ENCODE data around the gene ORC5.
"Not testable (repeated sequence)": the region's sequence is repeated elsewhere in the genome, so short reads cannot be mapped to it uniquely, and the experiment has no call there.

Gene ORC5
- long read RNA-seq, donor 1, transcript ORC5-201 (14 exons, 1,958 nt) = major isoform, 6 of 6 reads
- long read RNA-seq, donor 1, partial matches to known transcripts = 0 of 6 reads
- long read RNA-seq, donor 1, other reads (novel, unspliced or antisense) = 0 of 6 reads
- long read RNA-seq, donor 2, transcript ORC5-201 (14 exons, 1,958 nt) = major isoform, 10 of 13 reads
- long read RNA-seq, donor 2, partial matches to known transcripts = 0 of 13 reads
- long read RNA-seq, donor 2, other reads (novel, unspliced or antisense) = 0 of 13 reads
- long read RNA-seq, donor 3, partial matches to known transcripts = 0 of 2 reads
- long read RNA-seq, donor 3, other reads (novel, unspliced or antisense) = 0 of 2 reads
- long read RNA-seq, donor 4, partial matches to known transcripts = 0 of 1 reads
- long read RNA-seq, donor 4, other reads (novel, unspliced or antisense) = 0 of 1 reads
- long read RNA-seq, donor 5, transcript ORC5-201 (14 exons, 1,958 nt) = major isoform, 11 of 11 reads
- long read RNA-seq, donor 5, partial matches to known transcripts = 0 of 11 reads
- long read RNA-seq, donor 5, other reads (novel, unspliced or antisense) = 0 of 11 reads
- long read RNA-seq, donor 6, transcript ORC5-201 (14 exons, 1,958 nt) = major isoform, 9 of 9 reads
- long read RNA-seq, donor 6, partial matches to known transcripts = 0 of 9 reads
- long read RNA-seq, donor 6, other reads (novel, unspliced or antisense) = 0 of 9 reads
- long read RNA-seq, donor 7, transcript ORC5-201 (14 exons, 1,958 nt) = major isoform, 7 of 10 reads
- long read RNA-seq, donor 7, partial matches to known transcripts = 0 of 10 reads
- long read RNA-seq, donor 7, other reads (novel, unspliced or antisense) = 0 of 10 reads
- long read RNA-seq, donor 8, transcript ORC5-201 (14 exons, 1,958 nt) = major isoform, 6 of 6 reads
- long read RNA-seq, donor 8, partial matches to known transcripts = 0 of 6 reads
- long read RNA-seq, donor 8, other reads (novel, unspliced or antisense) = 0 of 6 reads

DNA sequence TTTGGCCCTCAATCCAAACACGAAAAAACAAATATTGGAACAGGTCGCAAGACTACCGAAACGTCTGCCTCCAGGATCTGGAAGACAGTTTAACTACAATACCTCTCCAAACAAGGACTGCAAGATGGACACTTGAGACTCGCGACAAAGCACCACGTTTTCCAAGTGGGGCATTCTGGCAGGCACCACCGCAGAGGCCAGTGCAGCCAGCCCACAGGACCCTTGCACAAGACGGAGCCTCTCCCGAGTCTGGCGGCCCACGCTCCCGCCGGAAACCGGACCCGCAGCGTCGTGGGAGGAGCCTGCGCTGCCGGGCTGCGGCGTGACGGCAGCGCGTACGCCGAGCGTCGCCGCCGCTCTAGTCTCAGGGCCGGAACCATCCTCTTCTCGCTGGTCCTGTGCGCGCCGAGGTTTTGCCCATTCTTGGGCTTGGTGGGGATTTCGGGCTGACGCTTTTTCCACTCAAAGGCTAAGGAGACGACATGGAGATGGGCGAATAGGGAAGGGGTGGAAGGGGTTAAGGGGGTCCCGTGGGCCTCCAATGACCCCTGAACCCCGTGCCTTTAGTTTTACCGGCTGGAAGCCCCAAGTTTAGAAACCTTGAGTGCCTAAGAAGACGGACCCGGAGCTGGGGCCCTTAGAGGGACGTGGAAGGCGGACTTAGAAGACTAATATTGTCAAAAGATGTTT is at the start of gene ORC5:
ORC5 (minus strand) TSS at position 283 of the 690 bp plus-strand sequence; CDS start at position 174, 109 bp downstream.
- peak; percentile 84 for DNase-seq

DNA sequence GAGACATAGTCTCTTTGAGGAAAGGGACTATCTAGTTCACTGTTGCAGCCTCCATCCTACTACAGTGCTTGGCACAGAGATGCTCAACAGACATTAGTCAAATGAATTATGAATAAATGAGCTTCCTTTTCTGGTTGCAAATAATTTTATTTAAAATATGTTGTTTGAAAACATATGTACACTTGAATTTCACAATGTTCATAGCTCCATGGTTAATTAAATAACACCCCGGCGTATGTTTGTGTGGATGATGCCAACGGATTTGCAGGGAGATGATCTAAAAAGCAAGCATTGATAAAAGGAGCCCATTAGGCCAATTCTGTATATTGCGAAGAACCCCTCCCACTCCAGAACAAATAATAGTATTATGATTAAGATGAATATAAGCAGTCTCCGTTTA is 47.8 kb upstream of the ORC5 start:
- no peak for DNase-seq

DNA sequence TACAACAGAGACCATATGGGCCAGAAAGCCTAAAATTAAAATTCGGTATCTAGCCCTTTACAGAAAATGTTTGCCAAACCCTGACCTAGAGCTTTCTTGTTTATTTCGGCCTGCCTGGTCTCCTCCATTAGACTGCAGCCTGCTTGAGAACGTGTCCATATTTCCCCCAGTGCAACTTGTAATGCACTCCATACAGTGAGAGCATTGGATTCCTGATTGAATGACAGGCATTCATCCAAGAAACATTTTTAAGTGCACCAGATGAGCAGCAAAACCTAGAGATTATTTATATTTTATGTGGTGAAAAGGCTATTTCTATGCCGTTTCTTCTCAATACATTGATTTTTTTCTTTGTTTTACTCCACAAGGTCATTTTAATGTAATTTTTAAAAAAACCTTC is 47.4 kb upstream of the ORC5 start:
- DNase-seq = no peak

DNA sequence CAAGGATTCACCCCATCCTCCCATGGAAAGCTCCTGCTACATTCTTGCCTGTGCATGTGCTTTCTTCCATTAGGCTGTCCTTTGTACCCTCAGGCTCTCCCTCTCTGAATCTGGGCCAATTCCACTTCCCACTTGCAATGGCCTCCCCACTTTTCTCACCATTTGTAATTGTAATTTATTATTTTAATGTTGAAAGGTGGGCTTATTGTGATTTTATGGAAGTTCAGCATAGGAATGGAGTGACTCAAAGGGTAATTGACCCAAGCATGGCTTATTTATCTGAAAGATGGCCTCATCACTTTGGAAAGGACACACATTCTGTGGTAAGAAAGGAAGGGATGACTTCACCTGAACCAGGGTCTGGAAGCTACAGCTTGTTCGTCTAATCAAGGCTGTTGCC is 46.9 kb upstream of the ORC5 start:
- no peak for DNase-seq

DNA sequence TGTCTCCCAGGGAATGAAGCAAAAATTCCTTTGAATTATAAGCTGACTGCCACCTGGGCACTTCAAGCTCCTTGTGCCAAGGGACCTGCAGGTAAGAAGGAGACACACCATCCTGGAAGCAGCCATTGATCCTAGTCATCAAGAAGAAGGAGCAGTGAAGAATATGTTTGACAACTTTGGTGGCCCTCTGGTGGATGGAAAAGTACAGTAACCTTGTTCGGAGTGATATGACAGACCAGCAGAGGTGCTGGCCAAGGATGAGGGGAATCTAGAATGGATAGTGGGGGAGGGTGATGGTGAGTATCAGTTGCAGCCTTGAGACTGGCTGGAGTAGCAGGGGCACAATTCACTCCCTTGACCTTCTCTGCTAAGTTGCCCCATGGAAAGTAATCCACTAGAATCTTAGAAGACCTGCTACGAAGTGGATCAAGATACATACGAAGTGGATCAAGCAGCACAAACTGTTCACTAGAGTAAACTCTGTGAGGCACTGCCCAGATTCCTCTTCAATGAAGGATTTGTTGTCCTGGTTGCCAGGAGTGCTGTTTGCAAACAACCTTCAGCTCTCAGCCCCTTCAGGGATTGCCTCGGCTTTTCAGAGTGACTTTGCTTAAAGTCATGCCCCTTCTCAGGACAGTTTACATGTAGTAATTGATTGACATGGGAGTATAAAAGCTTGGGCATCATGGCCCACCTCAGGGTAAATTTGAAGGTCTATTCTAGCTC is 44.8 kb upstream of the ORC5 start:
- DNase-seq = no peak

DNA sequence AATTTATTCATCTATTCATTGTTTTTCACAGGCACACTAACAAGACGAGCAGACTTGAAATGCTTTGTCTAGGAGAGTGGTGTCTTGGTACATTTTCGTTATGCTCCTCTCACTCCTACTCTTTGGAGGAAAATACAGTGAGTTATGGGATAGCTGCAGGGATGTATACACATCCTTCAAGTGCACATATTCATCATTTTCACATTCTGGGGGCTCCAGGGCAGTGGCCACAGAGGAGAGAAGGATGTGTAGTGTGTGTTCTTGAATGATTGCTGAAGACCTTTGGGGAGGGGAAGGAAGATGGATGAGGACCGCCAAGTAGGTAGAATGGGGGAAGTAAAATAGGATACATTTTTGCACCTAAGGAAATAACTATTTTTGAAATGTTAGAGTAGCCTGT is 34.8 kb upstream of the ORC5 start:
- no peak for DNase-seq

DNA sequence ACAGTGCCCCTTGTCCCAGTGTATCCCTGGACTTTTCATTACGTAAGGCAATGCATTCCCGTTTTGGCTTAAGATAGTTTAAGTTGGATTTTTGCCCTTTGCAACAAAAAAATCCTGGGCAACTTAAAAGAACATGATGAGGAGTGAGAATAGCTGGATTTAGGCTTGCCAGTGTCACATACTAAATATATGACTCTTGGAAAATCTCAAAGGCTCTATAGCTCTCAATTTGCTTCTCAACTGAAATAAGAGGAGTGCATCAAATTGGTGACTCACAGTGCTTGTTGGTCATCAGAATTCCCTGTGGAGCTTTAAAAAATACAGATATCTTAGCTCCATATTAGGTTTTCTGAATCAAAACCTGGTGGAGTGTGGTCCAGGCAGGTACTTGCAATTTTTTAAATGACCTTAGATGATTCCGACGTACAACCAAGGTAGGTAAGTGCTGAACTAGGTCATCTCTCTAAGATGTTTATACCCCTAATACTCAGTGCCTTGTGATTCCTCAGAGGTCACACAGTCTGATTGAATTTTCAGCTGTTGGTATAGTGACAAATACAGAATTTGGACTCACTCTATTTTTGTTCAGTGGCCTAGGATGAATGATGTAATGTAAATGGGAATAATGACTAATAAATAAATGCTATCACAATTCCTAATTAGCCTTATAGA is 33.9 kb upstream of the ORC5 start:
- no peak for DNase-seq

DNA sequence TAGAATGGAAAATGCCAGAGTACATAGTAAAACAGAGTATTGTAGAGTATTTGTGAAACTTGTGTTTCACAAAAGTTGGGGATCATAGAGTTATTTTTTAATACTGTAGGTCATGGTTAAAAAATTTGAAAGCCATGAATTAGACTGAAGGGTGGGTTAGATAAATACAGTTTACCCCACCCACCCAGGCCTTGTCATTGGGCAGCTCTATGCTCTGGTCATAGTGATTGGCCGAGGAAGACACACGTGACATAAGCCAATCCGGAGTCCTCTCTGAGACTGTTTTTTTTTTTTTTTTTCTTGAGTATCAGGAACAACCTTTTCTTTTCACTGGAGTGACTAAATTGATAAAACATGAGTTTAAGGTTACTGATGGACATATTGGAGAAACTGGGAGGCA is 33.3 kb upstream of the ORC5 start:
- DNase-seq = no peak

DNA sequence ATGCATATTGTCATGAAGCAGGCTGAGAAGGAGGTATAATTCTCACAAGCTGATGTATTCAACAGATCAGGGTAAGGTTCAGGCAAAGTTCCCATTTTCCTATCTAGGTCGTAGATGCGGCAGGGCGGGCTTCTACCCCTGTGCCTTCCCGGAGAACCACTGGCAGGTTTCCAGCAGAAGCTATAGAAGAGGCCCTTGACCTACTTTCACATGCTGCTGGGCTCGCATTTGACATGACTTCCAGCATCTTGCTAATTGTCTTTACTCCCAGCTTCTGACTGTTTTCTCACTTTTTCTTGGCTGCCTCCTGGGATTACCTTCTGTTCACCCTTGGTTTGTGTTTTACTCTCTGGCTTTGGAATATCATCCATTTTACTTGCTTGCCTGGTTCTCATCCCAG is 32.6 kb upstream of the ORC5 start:
- no peak for DNase-seq

DNA sequence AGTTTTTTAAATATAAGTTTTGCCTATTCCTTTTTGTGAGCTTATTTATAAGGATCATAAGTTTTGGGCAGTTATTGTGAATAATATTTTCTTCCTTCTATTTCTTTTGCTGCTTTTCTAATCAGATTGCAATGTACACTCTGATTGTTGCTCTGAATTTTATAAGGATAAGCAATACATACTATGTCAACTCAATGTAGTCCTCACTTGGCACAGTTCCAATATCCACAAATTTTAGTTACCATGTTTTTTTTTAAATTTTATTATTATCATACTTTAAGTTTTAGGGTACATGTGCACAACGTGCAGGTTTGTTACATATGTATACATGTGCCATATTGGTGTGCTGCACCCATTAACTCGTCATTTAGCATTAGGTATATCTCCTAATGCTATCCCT is 27.2 kb upstream of the ORC5 start:
- not testable (repeated sequence) for DNase-seq

DNA sequence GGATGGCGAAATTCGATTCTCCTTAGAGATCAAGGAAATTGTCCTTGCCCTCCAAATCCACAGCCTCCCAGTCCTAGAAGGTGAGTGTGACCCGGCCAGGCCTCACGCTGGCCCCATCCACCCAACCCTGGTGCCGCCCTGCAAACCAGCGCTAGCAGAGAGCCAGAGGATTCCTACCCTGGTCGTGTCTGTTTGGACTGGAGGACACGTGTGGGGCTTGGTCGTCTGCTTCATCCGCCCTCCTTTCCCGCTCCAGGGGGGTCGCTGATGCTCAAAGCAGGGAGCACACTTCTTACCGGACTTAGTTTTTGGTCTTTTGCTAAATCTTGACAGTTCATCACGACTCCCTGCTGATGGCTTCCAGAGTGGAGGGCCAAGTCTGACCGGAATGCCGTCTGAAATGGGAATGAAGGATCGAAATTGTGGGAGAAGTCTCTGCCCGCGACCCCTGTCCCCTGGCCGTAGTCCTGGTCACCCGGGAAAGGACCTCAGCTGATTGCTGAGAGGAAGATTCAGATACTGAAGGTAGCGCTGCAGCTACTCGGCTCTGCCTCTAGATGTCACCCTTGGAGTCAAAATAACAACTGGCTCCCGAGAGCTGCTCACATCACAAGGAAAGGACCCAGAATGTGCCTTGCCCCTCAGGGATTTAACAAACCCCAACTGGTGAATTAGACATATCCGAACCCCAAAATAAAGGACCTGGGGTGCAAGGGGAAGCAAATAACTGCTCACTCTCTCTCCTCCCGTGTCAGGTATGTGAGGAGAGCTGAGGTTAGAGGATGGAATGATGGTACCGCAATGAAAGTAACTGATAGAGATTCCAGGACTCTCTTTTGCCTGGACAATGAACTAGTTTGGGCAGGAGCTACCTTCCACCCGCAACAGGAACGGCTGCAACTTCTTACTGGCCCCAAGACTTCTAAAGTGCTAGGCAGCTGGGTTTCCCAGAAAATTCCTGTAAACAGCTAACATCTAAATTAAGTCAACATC is 23.5 kb upstream of the ORC5 start:
- peak; percentile 36 for DNase-seq

DNA sequence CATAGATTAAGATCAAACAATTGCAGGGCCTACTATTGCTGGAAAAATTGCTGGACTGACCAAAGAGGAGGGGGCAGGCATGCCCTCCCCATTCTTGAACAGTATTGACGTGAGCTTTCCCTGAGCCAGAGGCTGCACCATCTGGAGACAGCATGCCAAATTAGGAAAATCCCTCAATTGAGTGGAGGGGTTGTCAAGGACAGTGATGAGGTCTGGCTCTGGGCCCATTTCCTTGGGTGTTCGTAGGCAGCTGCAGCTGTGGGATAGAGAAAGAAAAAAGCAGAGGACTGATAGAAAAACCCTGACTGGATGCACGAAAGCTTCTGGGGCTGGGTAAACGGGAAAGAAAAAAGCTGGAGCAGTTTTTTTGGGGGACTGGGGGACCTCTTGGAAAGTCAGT is 22.8 kb upstream of the ORC5 start:
- DNase-seq = no peak

DNA sequence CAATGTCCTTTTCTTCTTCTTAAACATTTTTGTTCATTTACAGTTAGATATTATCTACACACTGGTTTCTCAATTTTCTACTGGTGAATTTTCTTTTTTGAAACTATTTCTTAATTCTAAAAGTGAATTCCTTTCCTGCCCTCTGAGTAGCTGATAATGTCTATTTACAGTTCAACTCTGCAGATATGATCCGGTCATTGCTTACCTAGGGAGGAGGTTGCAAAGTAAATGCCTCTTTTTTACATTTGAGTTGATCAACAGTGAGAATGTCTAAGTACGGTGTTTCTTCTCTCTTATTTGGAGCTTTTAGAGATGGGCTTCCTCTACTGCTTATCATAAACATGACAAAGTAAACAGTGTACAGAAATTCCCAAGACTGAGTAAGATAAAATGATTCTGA is 20.6 kb upstream of the ORC5 start:
- no peak for DNase-seq

DNA sequence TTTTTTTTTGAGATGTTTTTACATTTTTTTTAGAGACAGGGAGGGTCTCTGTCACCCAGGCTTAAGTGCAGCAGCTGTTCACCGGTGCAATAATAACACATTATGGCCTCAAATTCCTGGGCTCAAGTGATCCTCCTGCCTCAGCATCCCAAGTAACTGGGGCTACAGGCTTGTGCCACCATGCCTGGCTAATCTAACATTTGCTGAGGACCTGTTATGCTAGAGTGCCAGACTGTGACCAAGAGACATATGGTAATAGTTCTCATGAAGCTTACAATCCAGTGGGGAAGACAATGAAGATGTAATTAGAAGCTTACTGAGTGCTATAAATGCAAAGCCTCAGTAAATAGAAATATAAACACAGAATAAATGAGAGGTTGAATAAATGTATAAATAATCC is 17.6 kb upstream of the ORC5 start:
- no peak for DNase-seq

DNA sequence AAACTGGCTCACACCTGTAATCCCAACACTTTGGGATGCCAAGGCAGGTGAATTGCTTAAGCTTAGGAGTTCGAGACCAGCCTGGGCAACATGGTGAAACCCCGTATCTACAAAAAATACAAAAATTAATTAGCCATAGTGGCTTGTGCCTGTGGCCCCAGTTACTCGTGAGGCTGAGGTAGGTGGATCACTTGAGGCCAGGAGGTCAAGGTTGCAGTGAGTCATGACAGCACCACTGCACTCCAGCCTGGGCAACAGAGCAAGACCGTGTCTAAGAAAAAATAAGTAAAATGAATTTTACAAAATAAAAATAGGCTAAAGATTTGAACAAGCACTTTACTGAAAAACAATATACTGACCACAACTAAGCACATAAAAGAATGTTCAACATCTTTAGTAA is 9.8 kb upstream of the ORC5 start:
- DNase-seq = no peak

DNA sequence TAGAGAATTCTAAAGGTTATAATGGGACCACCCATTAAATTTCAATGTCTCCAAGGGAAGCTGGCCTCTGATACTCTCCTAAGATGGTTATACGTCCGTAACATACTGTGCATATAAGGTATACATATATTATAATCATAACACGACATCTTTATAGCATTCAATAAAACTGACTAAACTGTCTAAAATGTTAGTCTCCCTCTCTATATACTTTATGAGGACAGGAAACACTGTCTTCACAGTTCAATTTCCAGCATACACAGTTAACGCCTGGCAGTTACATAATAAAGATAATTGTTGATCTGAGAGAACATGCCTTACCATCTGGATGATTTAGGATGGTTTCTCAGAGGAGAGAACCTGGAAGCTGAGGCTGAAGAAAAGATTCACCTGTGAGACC is 1.2 kb upstream of the ORC5 start:
- no peak for DNase-seq

DNA sequence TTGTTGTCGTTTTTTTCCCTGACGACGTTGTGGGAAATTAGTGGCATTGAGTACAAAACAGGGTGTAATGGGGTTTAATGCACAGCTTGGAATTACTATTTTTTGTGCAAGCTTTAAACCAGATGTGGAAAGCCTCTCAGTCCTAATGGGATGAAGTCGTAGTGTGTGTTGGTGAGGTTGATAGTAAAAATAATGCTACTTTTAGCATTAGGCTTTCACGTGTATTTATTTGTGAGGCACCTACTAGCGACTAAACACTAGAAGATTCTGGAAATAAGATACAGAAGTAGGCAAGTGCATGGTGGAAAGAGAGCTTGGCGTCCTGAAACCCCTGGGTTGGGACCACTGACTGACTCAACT is 588 bp upstream of the ORC5 start:
- DNase-seq = no peak

DNA sequence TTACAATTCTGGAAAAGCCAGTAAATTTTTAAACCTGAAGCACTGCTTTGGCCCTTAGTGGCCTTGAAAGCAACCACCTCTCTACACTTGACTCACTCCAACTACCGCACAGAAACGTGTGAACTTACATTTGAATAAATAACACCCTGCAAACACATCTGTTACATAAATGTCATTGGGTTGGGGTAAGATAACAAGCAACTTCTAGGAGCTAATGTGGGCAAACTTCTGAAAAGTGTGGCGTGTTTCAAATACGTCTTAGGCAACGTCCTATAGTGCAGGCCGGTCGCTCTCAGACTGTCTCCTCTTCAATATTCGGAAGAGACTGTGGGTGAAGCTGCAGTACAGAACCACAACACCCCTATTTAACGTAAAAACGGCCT is 474 bp downstream of the ORC5 start:
- no peak for DNase-seq

DNA sequence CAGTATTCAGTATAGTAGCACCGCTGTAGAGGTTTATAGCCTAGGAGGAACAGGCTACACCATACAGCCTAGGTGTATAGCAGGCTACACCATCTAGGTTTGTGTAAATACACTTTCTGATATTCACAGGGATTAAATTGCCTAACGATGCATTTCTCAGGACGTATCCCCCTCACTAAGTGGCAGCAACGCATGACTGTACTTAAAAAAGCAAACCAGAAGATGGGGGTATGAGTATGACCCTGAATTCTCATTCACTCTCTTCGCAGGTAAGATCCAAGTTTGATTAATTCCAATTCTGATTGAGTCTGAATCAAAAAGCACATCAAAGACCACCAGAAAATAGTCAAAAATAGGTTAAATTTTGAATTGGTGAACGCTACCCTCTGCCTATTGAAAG is 972 bp downstream of the ORC5 start:
- DNase-seq = peak; percentile 11

DNA sequence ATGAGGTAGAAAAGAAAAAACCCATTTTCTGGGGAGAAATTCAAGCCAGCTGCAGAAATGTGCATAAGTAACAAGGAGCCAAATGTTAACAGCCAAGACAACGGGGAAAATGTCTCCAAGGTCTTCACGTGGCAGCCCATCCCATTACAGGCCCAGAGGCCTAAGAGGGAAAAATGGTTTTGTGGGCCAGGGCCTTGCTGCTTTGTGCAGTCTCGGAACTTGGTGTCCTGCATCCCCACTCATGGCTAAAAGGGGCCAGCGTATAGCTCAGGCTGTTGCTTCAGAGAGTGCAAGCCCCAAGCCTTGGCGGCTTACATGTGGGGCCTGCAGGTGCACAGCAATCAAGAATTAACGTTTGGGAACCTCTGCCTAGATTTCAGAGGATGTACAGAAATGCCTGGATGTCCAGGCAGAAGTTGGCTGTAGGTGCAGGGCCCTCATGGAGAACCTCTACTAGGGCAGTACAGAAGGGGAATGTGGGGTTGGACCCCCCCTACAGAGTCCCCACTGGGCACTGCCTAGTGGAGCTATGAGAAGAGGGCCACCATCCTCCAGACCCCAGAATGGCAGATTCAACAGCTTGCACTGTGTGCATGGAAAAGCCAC is 9.0 kb downstream of the ORC5 start:
- DNase-seq = no peak

Measured in right kidney (tissue), 9 donors.